A549 (cell line): ENCODE results near the gene AGRP. TPM values are rescaled to one million over a fixed set of nuclear protein-coding genes. Genes with fewer than 3 reads are reported as not detected.

Source experiments
- ATAC-seq, 2 experiments: fragments of 200-7000 bp in 1 of 2; fragments of >200 bp in 1 of 2; cut with Nextera tagmentation in 1 of 2; cut with Tn5 transposase in 1 of 2; 3 replicates each; pipeline versions ENCODE4 v1.8.0 to v1.9.1; 2018 to 2020; ENCODE audit warnings: mild to moderate bottlenecking in 1 of 2, moderate library complexity in 1 of 2
- CTCF ChIA-PET: fragments of 300-600 bp; sonication (Branson Sonifier 250); formaldehyde crosslinking; extraction: SDS; loops from one replicate; lab custom pipeline; 2021; ENCODE audit warnings: antibody characterized with exemption, inconsistent platforms; lab: Yijun Ruan, JAX
- POLR2A ChIA-PET: fragments of 350-600 bp; formaldehyde crosslinking; extraction: SDS; loops from one replicate; lab custom pipeline; 2021; ENCODE audit warnings: antibody characterized with exemption, inconsistent platforms; lab: Yijun Ruan, JAX
- DNase-seq, 2 experiments: peaks; one replicate each; pipeline versions ENCODE4 v3.0.0 to v3.0.0-alpha.2; 2011 to 2016; ENCODE audit warnings: low read depth in 1 of 2, low spot score in 1 of 2
- FAIRE-seq: peaks from 2 replicates; lab custom pipeline; 2011; peaks lifted over from hg19 to GRCh38; lab: Jason Lieb, UNC
- H3K27ac ChIP-seq, 2 experiments: fragments of >200 bp; sonication (Bioruptor Twin); formaldehyde crosslinking; 3 replicates each; pipeline ENCODE4 v1.5.1; 2016 to 2017
- H3K4me1 ChIP-seq: fragments of >200 bp; sonication (Bioruptor Twin); formaldehyde crosslinking; 3 replicates; pipeline ENCODE4 v1.6.1; 2016
- H3K4me2 ChIP-seq: fragments of >200 bp; sonication (Bioruptor Twin); formaldehyde crosslinking; 3 replicates; pipeline ENCODE4 v1.6.1; 2016
- H3K4me3 ChIP-seq: fragments of >200 bp; sonication (Bioruptor Twin); formaldehyde crosslinking; 3 replicates; pipeline ENCODE4 v1.5.1; 2016
- H3K9me3 ChIP-seq: fragments of >200 bp; sonication (Bioruptor Twin); formaldehyde crosslinking; 3 replicates; pipeline ENCODE4 v1.6.1; 2016
- ATOH8 ChIP-seq: fragments of 250-450 bp; sonication (Bioruptor Pico); IDR thresholded peaks from 2 replicates; pipeline ENCODE4 v1.5.0; 2020; ENCODE audit warnings: low read depth, mild to moderate bottlenecking, moderate library complexity
- BCL3 ChIP-seq: fragments of >200 bp; sonication (Bioruptor Twin); formaldehyde crosslinking; IDR thresholded peaks from 3 replicates; pipeline ENCODE4 v1.6.1; 2016
- CBX8 ChIP-seq: fragments of 200-600 bp; sonication (generic); IDR thresholded peaks from 2 replicates; pipeline ENCODE4 v1.6.1; 2016
- CHD4 ChIP-seq: fragments of 200-600 bp; sonication (generic); IDR thresholded peaks from 2 replicates; pipeline ENCODE4 v1.6.1; 2016; ENCODE audit warnings: antibody characterized with exemption, mild to moderate bottlenecking, borderline replicate concordance
- EHF ChIP-seq: fragments of 250-450 bp; sonication (Bioruptor Pico); IDR thresholded peaks from 2 replicates; pipeline ENCODE4 v1.5.0; 2020; ENCODE audit warnings: mild to moderate bottlenecking
- EP300 ChIP-seq, 2 experiments: fragments of >200 bp; sonication (Bioruptor Twin); formaldehyde crosslinking; IDR thresholded peaks; 2 replicates in 1 of 2; 3 replicates in 1 of 2; pipeline ENCODE4 v1.6.1; 2016 to 2017
- FOSB ChIP-seq: fragments of 250-450 bp; sonication (Bioruptor Pico); IDR thresholded peaks from 2 replicates; pipeline ENCODE4 v1.5.0; 2020; ENCODE audit warnings: mild to moderate bottlenecking, moderate library complexity
- FOSL2 ChIP-seq, 2 experiments: fragments of 450-650 bp in 1 of 2; fragments of >200 bp in 1 of 2; sonication (Bioruptor Twin) in 1 of 2; formaldehyde crosslinking; IDR thresholded peaks; 2 replicates each; pipeline versions ENCODE4 v1.5.0 to v1.6.1; 2016 to 2020; ENCODE audit warnings: mild to moderate bottlenecking in 1 of 2, moderate library complexity in 1 of 2
- FOXS1 ChIP-seq: fragments of 250-450 bp; sonication (Bioruptor Pico); IDR thresholded peaks from 2 replicates; pipeline ENCODE4 v1.5.0; 2020; ENCODE audit warnings: mild to moderate bottlenecking, moderate library complexity
- GATA3 ChIP-seq: IDR thresholded peaks from 2 replicates; pipeline ENCODE4 v1.6.1; 2012; ENCODE audit warnings: borderline replicate concordance
- HEYL ChIP-seq: fragments of 250-450 bp; sonication (Bioruptor Pico); IDR thresholded peaks from 2 replicates; pipeline ENCODE4 v1.8.0; 2021; ENCODE audit warnings: mild to moderate bottlenecking, moderate library complexity
- HMGXB4 ChIP-seq: fragments of 250-450 bp; sonication (Bioruptor Pico); IDR thresholded peaks from 2 replicates; pipeline ENCODE4 v1.5.0; 2021; ENCODE audit warnings: mild to moderate bottlenecking, moderate library complexity, borderline replicate concordance
- HOXA7 ChIP-seq: fragments of 250-450 bp; sonication (Bioruptor Pico); IDR thresholded peaks from 2 replicates; pipeline ENCODE4 v1.5.0; 2020; ENCODE audit warnings: mild to moderate bottlenecking, moderate library complexity
- JUN ChIP-seq, 2 experiments: fragments of >200 bp; sonication (Bioruptor Twin); formaldehyde crosslinking; IDR thresholded peaks; 2 replicates in 1 of 2; 3 replicates in 1 of 2; pipeline ENCODE4 v1.6.1; 2016 to 2017
- KDM1A ChIP-seq: fragments of 200-600 bp; sonication (generic); IDR thresholded peaks from 2 replicates; pipeline ENCODE4 v1.6.1; 2016; ENCODE audit warnings: low read depth, mild to moderate bottlenecking
- MAX ChIP-seq: IDR thresholded peaks from 2 replicates; pipeline ENCODE4 v1.6.1; 2012
- MAZ ChIP-seq: fragments of 150-350 bp; IDR thresholded peaks from 2 replicates; pipeline ENCODE4 v1.6.1; 2014; ENCODE audit warnings: antibody characterized with exemption, low read depth, low read length, borderline replicate concordance
- MYC ChIP-seq: IDR thresholded peaks from 2 replicates; pipeline ENCODE4 v1.6.1; 2012; ENCODE audit warnings: mild to moderate bottlenecking, inconsistent platforms, low read length, improper control_type of control experiment, borderline replicate concordance
- NFE2L2 ChIP-seq: fragments of 150-350 bp; conservative IDR thresholded peaks from 2 replicates; pipeline ENCODE4 v1.6.1; 2014; ENCODE audit warnings: low read length
- PHF8 ChIP-seq: fragments of 200-600 bp; sonication (generic); IDR thresholded peaks from 2 replicates; pipeline ENCODE4 v1.6.1; 2016; ENCODE audit warnings: low read depth, mild to moderate bottlenecking, antibody characterized with exemption, moderate library complexity, borderline replicate concordance
- REST ChIP-seq: fragments of 200-600 bp; sonication (generic); IDR thresholded peaks from 2 replicates; pipeline ENCODE4 v1.6.1; 2016; ENCODE audit warnings: antibody characterized with exemption, mild to moderate bottlenecking, moderate library complexity
- ZFP36 ChIP-seq: fragments of 450-650 bp; IDR thresholded peaks from 2 replicates; pipeline ENCODE4 v1.6.1; 2014; ENCODE audit warnings: borderline replicate concordance; ENCODE audit not compliant: partially characterized antibody
- WGBS: methylation state at CpG from one replicate; pipeline ENCODE4 v1.1.6; 2017; ENCODE audit errors: missing lambda C conversion rate; 5-methylcytosine and 5-hydroxymethylcytosine counted together
- polyA plus RNA-seq, 4 experiments: library from polyadenylated mRNA; depleted of rRNA in 3 of 4; stranded (reverse); fragments of >200 nt; fragmentation: RNase III in 1 of 4; extraction: RNeasy Plus Mini Kit Qiagen cat#74134 plus additional on column Dnase treatment in 1 of 4; gene quantifications; 2 replicates in 3 of 4; 3 replicates in 1 of 4; pipeline ENCODE4 v1.2.3, GENCODE V29; 2011 to 2017

AGRP gene
- polyA plus RNA-seq, 2 of the 4 experiments (the other 2 are of a cell fraction), result not detected

GRCh38 chr16:67438098-67438791, 45.1 kb downstream of the AGRP start:
- DNase-seq, result no peak
- Histone ChIP-seq H3K27ac (no peak overlapping the region), H3K9me3 (no peaks in the 10 kb centered on the region), H3K4me1 (no peaks in the 10 kb centered on the region), H3K4me3 (no peak overlapping the region), H3K4me2 (no peak overlapping the region)
- TF ChIP-seq GATA3 (no peak), CHD4 (no peak), CBX8 (no peak), FOSL2 (IDR thresholded peaks at IDR 0.05) (no peak), FOSL2 (CRISPR knock-in tag; IDR thresholded peaks at IDR 0.05) (no peak)
- POLR2A ChIA-PET, result no interaction called here
- no peak for ATAC-seq
- WGBS, result 91% methylated on average over 18 of the region's 20 CpGs
- FAIRE-seq, result no peak
- CTCF ChIA-PET, result interaction anchor here (1.1 to 17.9 kb wide), 6 partner anchors 9 to 56 kb away, joined by 4 to 207 read pairs (median 8); partner anchors contain the start of gene ATP6V0D1

GRCh38 chr16:67437513-67437912, 45.8 kb downstream of the AGRP start:
- Histone ChIP-seq H3K9me3 (no peaks in the 10 kb centered on the region), H3K27ac (no peak overlapping the region), H3K4me2 (no peak overlapping the region), H3K4me3 (no peak overlapping the region), H3K4me1 (no peaks in the 10 kb centered on the region)
- FAIRE-seq, result no peak
- 71% methylated on average over 4 of the region's 4 CpGs for WGBS
- no peak for ATAC-seq
- no peak for DNase-seq
- POLR2A ChIA-PET, result no interaction called here
- CTCF ChIA-PET, result interaction anchor here (1.6 to 17.9 kb wide), 3 partner anchors 9 to 14 kb away, joined by 4 to 207 read pairs (median 14); no protein-coding TSS in a partner anchor
- no peak for TF ChIP-seq HOXA7 (CRISPR knock-in tag)
- no peak for TF ChIP-seq ATOH8 (CRISPR knock-in tag)
- TF ChIP-seq HEYL (CRISPR knock-in tag), result no peak
- no peak for TF ChIP-seq BCL3
- TF ChIP-seq JUN (IDR thresholded peaks at IDR 0.05), result no peak
- TF ChIP-seq PHF8, result no peak
- TF ChIP-seq EHF, result no peak
- TF ChIP-seq HMGXB4 (CRISPR knock-in tag), result no peak
- TF ChIP-seq ZFP36, result no peak
- TF ChIP-seq FOSB (CRISPR knock-in tag), result no peak
- TF ChIP-seq MAZ, result no peak
- TF ChIP-seq EP300 (IDR thresholded peaks at IDR 0.05), result no peak
- TF ChIP-seq KDM1A, result no peak
- no peak for TF ChIP-seq MYC
- no peak for TF ChIP-seq MAX
- TF ChIP-seq REST, result no peak
- no peak for TF ChIP-seq FOXS1 (CRISPR knock-in tag)
- TF ChIP-seq NFE2L2, result no peak
- TF ChIP-seq, all 56 proteins: peak for 0
